NCI-H226 (cell line): Measurements from ENCODE around the gene TMEM92.
"Not testable (repeated sequence)": the region's sequence is repeated elsewhere in the genome, so short reads cannot be mapped to it uniquely, and the experiment has no call there.

Experiments used
- DNase-seq: peaks from one replicate; pipeline ENCODE4 v3.0.0-alpha.2; 2015

Gene TMEM92

GRCh38 chr17:50303051-50303450 is 28.8 kb downstream of the TMEM92 start:
- DNase-seq = no peak

GRCh38 chr17:50303596-50303995 is 29.3 kb downstream of the TMEM92 start:
- no peak for DNase-seq

- DNase-seq = no peak
Measured at GRCh38 chr17:50304781-50305404, 30.6 kb downstream of the TMEM92 start.

GRCh38 chr17:50307654-50308053 is 33.4 kb downstream of the TMEM92 start:
- DNase-seq = no peak

- no peak for DNase-seq
Measured at GRCh38 chr17:50308666-50309065, 34.4 kb downstream of the TMEM92 start.

- DNase-seq = no peak
Measured at GRCh38 chr17:50310455-50311111, 36.3 kb downstream of the TMEM92 start.

GRCh38 chr17:50311112-50311460 is 36.8 kb downstream of the TMEM92 start:
- no peak for DNase-seq

GRCh38 chr17:50311483-50311882 is 37.2 kb downstream of the TMEM92 start:
- no peak for DNase-seq

GRCh38 chr17:50312308-50312707 is 38.0 kb downstream of the TMEM92 start:
- DNase-seq = no peak

GRCh38 chr17:50314456-50315011 is 40.3 kb downstream of the TMEM92 start:
- DNase-seq = no peak

- DNase-seq = no peak
Measured at GRCh38 chr17:50316016-50316587, 41.8 kb downstream of the TMEM92 start.

GRCh38 chr17:50316660-50317059 is 42.4 kb downstream of the TMEM92 start:
- not testable (repeated sequence) for DNase-seq

- no peak for DNase-seq
Measured at GRCh38 chr17:50317121-50317520, 42.9 kb downstream of the TMEM92 start.

GRCh38 chr17:50318501-50319285 is 44.4 kb downstream of the TMEM92 start:
- DNase-seq = no peak

- DNase-seq = no peak
Measured at GRCh38 chr17:50319306-50320004, 45.2 kb downstream of the TMEM92 start.

- DNase-seq = no peak
Measured at GRCh38 chr17:50322271-50322670, 48.0 kb downstream of the TMEM92 start.

- no peak for DNase-seq
Measured at GRCh38 chr17:50323060-50323459, 48.8 kb downstream of the TMEM92 start.

GRCh38 chr17:50325906-50326305 is 51.6 kb downstream of the TMEM92 start:
- DNase-seq = no peak

- DNase-seq = no peak
Measured at GRCh38 chr17:50326831-50327364, 52.6 kb downstream of the TMEM92 start.

GRCh38 chr17:50328363-50329325 is 54.4 kb downstream of the TMEM92 start:
- no peak for DNase-seq

GRCh38 chr17:50329716-50330115 is 55.5 kb downstream of the TMEM92 start:
- DNase-seq = no peak
